CD14-positive monocyte (primary cell): Measurements from ENCODE around the gene SLC25A43. TPM values are rescaled to one million over a fixed set of nuclear protein-coding genes. Genes with fewer than 3 reads are reported as not detected.

Experiments used
- DNase-seq, 3 donors: peaks; one replicate each; pipeline ENCODE4 v3.0.0-alpha.2; 2011 to 2022
- H2AFZ ChIP-seq: 2 replicates; pipeline ENCODE4 v1.6.0; 2012; ENCODE audit warnings: mild to moderate bottlenecking, low read depth, low read length, inconsistent platforms; ENCODE audit not compliant: insufficient read depth, poor library complexity, severe bottlenecking
- H3K27ac ChIP-seq, 2 donors: 1 replicate in 1 of 2; 2 replicates in 1 of 2; pipeline ENCODE4 v1.5.1; 2012 to 2013; ENCODE audit warnings: low read length in 2 of 2, control low read depth in 1 of 2, inconsistent platforms in 1 of 2, low read depth in 1 of 2, mild to moderate bottlenecking in 1 of 2
- H3K27me3 ChIP-seq, 2 donors: one replicate each; pipeline versions ENCODE4 v1.6.0 to v1.6.1; 2011 to 2013; ENCODE audit warnings: low read length in 2 of 2; ENCODE audit not compliant: control insufficient read depth in 2 of 2, insufficient read depth in 2 of 2
- H3K36me3 ChIP-seq, 2 donors: replicated peaks in 1 of 2; 1 replicate in 1 of 2; 2 replicates in 1 of 2; pipeline versions ENCODE4 v1.5.1 to v1.6.1; 2012 to 2013; ENCODE audit warnings: low read length in 2 of 2, control low read depth in 1 of 2, inconsistent platforms in 1 of 2, mild to moderate bottlenecking in 1 of 2; ENCODE audit not compliant: insufficient read depth in 2 of 2, control insufficient read depth in 1 of 2
- H3K4me1 ChIP-seq, 2 donors: 1 replicate in 1 of 2; 2 replicates in 1 of 2; pipeline versions ENCODE4 v1.5.1 to v1.6.1; 2012 to 2013; ENCODE audit warnings: low read length in 2 of 2, control low read depth in 1 of 2, inconsistent platforms in 1 of 2, mild to moderate bottlenecking in 1 of 2, moderate library complexity in 1 of 2; ENCODE audit not compliant: insufficient read depth in 2 of 2, control insufficient read depth in 1 of 2
- H3K4me2 ChIP-seq: replicated peaks from 2 replicates; pipeline ENCODE3; 2012; ENCODE audit warnings: low read length, moderate library complexity, mild to moderate bottlenecking; ENCODE audit not compliant: poor library complexity, severe bottlenecking; ENCODE audit errors: extremely low read depth
- H3K4me3 ChIP-seq, 3 experiments: fragments of 200-600 bp in 1 of 3; sonication (generic) in 1 of 3; replicated peaks in 1 of 3; 1 replicate in 2 of 3; 2 replicates in 1 of 3; pipeline ENCODE4 v1.5.1; 2011 to 2013; ENCODE audit warnings: low read length in 3 of 3, mild to moderate bottlenecking in 3 of 3, control low read depth in 2 of 3, low read depth in 2 of 3, inconsistent platforms in 1 of 3, moderate library complexity in 1 of 3
- H3K79me2 ChIP-seq: 2 replicates; pipeline ENCODE4 v1.6.0; 2012; ENCODE audit warnings: mild to moderate bottlenecking, control low read depth, inconsistent platforms, low read length, moderate library complexity; ENCODE audit not compliant: insufficient read depth
- H3K9ac ChIP-seq: 2 replicates; pipeline ENCODE4 v1.6.0; 2017; ENCODE audit warnings: low read length, mild to moderate bottlenecking; ENCODE audit not compliant: insufficient read depth, poor library complexity, severe bottlenecking
- H3K9me3 ChIP-seq, 2 donors: replicated peaks in 1 of 2; 1 replicate in 1 of 2; 2 replicates in 1 of 2; pipeline versions ENCODE4 v1.5.1 to v1.6.1; 2012 to 2013; ENCODE audit warnings: low read length in 2 of 2, control low read depth in 1 of 2; ENCODE audit not compliant: control insufficient read depth in 1 of 2, insufficient read depth in 1 of 2
- H4K20me1 ChIP-seq: 2 replicates; pipeline ENCODE4 v1.6.0; 2012; ENCODE audit warnings: mild to moderate bottlenecking, low read length, control low read depth, moderate library complexity; ENCODE audit not compliant: insufficient read depth
- H3K27ac Mint-ChIP-seq, 7 donors: one replicate each; pipeline ENCODE4 v1.8.0; 2020; ENCODE audit warnings: mild to moderate bottlenecking in 7 of 7, mixed read lengths in 7 of 7, moderate library complexity in 6 of 7, inconsistent platforms in 2 of 7
- H3K27me3 Mint-ChIP-seq, 3 donors: one replicate each; pipeline ENCODE4 v1.8.0; 2021 to 2022; ENCODE audit warnings: low read depth in 3 of 3, mild to moderate bottlenecking in 3 of 3, mixed read lengths in 3 of 3, moderate library complexity in 3 of 3, inconsistent platforms in 1 of 3
- H3K36me3 Mint-ChIP-seq, 2 donors: one replicate each; pipeline ENCODE4 v1.8.0; 2020; ENCODE audit warnings: mixed read lengths in 2 of 2, inconsistent platforms in 1 of 2, mild to moderate bottlenecking in 1 of 2
- H3K4me1 Mint-ChIP-seq: one replicate; pipeline ENCODE4 v1.8.0; 2020; ENCODE audit warnings: mild to moderate bottlenecking, mixed read lengths
- H3K4me3 Mint-ChIP-seq, 2 donors: one replicate each; pipeline ENCODE4 v1.8.0; 2020; ENCODE audit warnings: mild to moderate bottlenecking in 2 of 2, mixed read lengths in 2 of 2, moderate library complexity in 1 of 2
- H3K9me3 Mint-ChIP-seq, 7 donors: one replicate each; pipeline ENCODE4 v1.8.0; 2020 to 2022; ENCODE audit warnings: mixed read lengths in 7 of 7, mild to moderate bottlenecking in 6 of 7, moderate library complexity in 6 of 7, inconsistent platforms in 2 of 7
- CTCF ChIP-seq: fragments of 200-600 bp; IDR thresholded peaks from one replicate; pipeline ENCODE4 v1.8.0; 2022; ENCODE audit warnings: antibody characterized with exemption, mild to moderate bottlenecking
- WGBS: methylation state at CpG from one replicate; pipeline ENCODE4 v1.1.5; 2013; ENCODE audit warnings: missing lambda C conversion rate; ENCODE audit not compliant: insufficient coverage; 5-methylcytosine and 5-hydroxymethylcytosine counted together
- intact Hi-C, 2 donors: fragments of 100-400 bp; cut with micrococcal nuclease; formaldehyde crosslinking; loops; one replicate each; pipeline versions ENCODE4 v1.15.0 to v1.15.1; 2023
- polyA plus RNA-seq, 3 donors: library from polyadenylated mRNA; depleted of rRNA in 1 of 3; unstranded in 2 of 3; stranded (reverse) in 1 of 3; fragments of 300-500 nt in 2 of 3; fragments of >200 nt in 1 of 3; fragmentation: Illumina TruSeq in 2 of 3; gene quantifications; 1 replicate in 2 of 3; 2 replicates in 1 of 3; pipeline ENCODE4 v1.2.3, GENCODE V29; 2012 to 2021

Gene SLC25A43
- polyA plus RNA-seq, 3 donors = 6.8 to 9.2 (median 8.6) TPM

- 67% methylated on average over 2 of the region's 4 CpGs for WGBS
- Mint-ChIP-seq H3K4me3 (no peak overlapping the region), H3K27me3 (peaks cover 0 to 5% (median 2%) of the 10 kb centered on the region in 3 donors), H3K4me1 (peaks cover 44% of the 10 kb centered on the region), H3K36me3 (peaks cover 0 to 2% of the 10 kb centered on the region in 2 donors), H3K27ac (no peak overlapping the region), H3K9me3 (peaks cover 0 to 1% (median 0%) of the 10 kb centered on the region in 7 donors)
- peaks cover 1 to 3% of the 10 kb centered on the region in 2 donors for H3K36me3 ChIP-seq
- intact Hi-C loops = no loop called here
- no peaks in the 10 kb centered on the region for H3K27me3 ChIP-seq
- peaks cover 22 to 31% of the 10 kb centered on the region in 2 donors for H3K4me1 ChIP-seq
- H4K20me1 ChIP-seq = no peaks in the 10 kb centered on the region
- no peak overlapping the region for H3K4me3 ChIP-seq
- TF ChIP-seq CTCF = no peak
- no peaks in the 10 kb centered on the region for H3K79me2 ChIP-seq
- DNase-seq = no peak
- no peaks in the 10 kb centered on the region for H3K9me3 ChIP-seq
- H3K4me2 ChIP-seq = no peak overlapping the region
- no peak overlapping the region for H2AFZ ChIP-seq
- no peak overlapping the region for H3K9ac ChIP-seq
- H3K27ac ChIP-seq = no peak overlapping the region
Measured at GRCh38 chrX:119401569-119401968, 2.4 kb downstream of the SLC25A43 start.

GRCh38 chrX:119402588-119402987, 3.5 kb downstream of the SLC25A43 start:
- Mint-ChIP-seq H3K4me3 (no peak overlapping the region), H3K9me3 (peaks cover 0 to 1% (median 0%) of the 10 kb centered on the region in 7 donors), H3K27me3 (peaks cover 0 to 6% (median 2%) of the 10 kb centered on the region in 3 donors), H3K4me1 (peaks cover 43% of the 10 kb centered on the region), H3K27ac (no peak overlapping the region), H3K36me3 (peaks cover 4 to 6% of the 10 kb centered on the region in 2 donors)
- Histone ChIP-seq H2AFZ (no peak overlapping the region), H3K27ac (no peak overlapping the region), H3K9ac (no peak overlapping the region), H3K4me1 (peaks cover 22 to 31% of the 10 kb centered on the region in 2 donors), H3K36me3 (peaks cover 4 to 13% of the 10 kb centered on the region in 2 donors), H3K4me3 (no peak overlapping the region), H3K79me2 (no peaks in the 10 kb centered on the region), H4K20me1 (no peaks in the 10 kb centered on the region), H3K27me3 (no peaks in the 10 kb centered on the region), H3K9me3 (no peaks in the 10 kb centered on the region), H3K4me2 (no peak overlapping the region)
- intact Hi-C loops = no loop called here
- TF ChIP-seq CTCF = no peak
- peak in 2 of 3 donors; percentile 4 to 8 for DNase-seq
- no CpG with 5 or more reads among the region's 4 CpGs for WGBS
